GM23338 (cell line): ENCODE results near the gene ANKLE2.

Experiments
- EZH2 ChIP-seq: fragments of 200-600 bp; sonication (generic); IDR thresholded peaks from one replicate; pipeline ENCODE4 v1.8.0; 2017; ENCODE audit warnings: antibody characterized with exemption, mild to moderate bottlenecking, low read depth; ENCODE audit not compliant: unreplicated experiment
- EZH2phosphoT487 ChIP-seq: fragments of 200-600 bp; sonication (generic); IDR thresholded peaks from one replicate; pipeline ENCODE4 v1.8.1; 2018; ENCODE audit warnings: antibody characterized with exemption; ENCODE audit not compliant: unreplicated experiment
- TF ChIP-seq, protein P1 (sequence below), 2 experiments: fragments of 200-600 bp in 1 of 2; sonication (generic) in 1 of 2; conservative IDR thresholded peaks; 2 replicates each; pipeline versions ENCODE4 v1.5.1 to v1.6.1; 2016 to 2017; ENCODE audit warnings: antibody characterized with exemption in 2 of 2, low read depth in 2 of 2, mild to moderate bottlenecking in 2 of 2, moderate library complexity in 1 of 2
- TF ChIP-seq, protein P2 (sequence below): IDR thresholded peaks from one replicate; pipeline ENCODE4 v1.6.1; 2018; ENCODE audit warnings: antibody characterized with exemption; ENCODE audit not compliant: unreplicated experiment

DNA sequence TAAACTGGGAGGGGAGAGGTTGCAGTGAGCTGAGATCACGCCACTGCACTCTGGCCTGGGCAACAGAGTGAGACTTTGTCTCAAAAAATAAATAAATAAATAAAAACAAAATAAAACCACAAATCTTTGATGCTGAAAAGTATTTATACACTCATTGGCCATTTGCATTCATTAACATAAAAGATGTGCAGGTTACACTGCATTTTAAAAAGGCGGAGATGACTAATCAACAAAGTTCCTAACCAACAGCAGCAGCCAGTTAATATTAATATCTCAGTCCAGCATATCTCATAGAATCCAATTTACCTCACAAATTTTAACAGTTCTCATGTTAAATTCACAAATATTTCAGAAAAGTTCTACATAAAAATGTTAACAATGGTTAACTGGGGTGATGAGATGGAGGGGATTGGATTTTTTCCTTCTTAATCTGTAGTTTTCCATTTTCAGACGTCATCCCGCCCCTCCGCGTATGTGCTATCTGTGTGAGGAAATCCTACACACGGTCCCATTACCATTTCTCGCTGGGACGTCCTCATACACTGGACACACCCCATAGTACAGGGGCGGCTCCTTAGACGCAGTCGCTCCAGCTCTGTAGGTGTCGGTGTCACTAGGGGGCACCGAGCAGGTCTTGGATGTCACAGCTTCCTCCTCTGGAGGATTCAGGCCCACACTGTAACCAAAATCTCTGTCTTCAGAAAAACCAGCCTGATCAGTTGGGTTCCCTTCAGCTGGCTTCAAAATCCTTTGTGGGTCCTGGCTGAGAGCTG, 7.3 kb downstream of the ANKLE2 start:
- no peak for TF ChIP-seq EZH2phosphoT487
- no peak for TF ChIP-seq EZH2
- TF ChIP-seq, protein P1, sequence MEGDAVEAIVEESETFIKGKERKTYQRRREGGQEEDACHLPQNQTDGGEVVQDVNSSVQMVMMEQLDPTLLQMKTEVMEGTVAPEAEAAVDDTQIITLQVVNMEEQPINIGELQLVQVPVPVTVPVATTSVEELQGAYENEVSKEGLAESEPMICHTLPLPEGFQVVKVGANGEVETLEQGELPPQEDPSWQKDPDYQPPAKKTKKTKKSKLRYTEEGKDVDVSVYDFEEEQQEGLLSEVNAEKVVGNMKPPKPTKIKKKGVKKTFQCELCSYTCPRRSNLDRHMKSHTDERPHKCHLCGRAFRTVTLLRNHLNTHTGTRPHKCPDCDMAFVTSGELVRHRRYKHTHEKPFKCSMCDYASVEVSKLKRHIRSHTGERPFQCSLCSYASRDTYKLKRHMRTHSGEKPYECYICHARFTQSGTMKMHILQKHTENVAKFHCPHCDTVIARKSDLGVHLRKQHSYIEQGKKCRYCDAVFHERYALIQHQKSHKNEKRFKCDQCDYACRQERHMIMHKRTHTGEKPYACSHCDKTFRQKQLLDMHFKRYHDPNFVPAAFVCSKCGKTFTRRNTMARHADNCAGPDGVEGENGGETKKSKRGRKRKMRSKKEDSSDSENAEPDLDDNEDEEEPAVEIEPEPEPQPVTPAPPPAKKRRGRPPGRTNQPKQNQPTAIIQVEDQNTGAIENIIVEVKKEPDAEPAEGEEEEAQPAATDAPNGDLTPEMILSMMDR (conservative IDR thresholded peaks at IDR 0.05; ENCODE audit: low read depth in 2 of 2): peak in 1 of 2 experiments; percentile 43; a peak in 2 of 4 replicates
- TF ChIP-seq, protein P2, sequence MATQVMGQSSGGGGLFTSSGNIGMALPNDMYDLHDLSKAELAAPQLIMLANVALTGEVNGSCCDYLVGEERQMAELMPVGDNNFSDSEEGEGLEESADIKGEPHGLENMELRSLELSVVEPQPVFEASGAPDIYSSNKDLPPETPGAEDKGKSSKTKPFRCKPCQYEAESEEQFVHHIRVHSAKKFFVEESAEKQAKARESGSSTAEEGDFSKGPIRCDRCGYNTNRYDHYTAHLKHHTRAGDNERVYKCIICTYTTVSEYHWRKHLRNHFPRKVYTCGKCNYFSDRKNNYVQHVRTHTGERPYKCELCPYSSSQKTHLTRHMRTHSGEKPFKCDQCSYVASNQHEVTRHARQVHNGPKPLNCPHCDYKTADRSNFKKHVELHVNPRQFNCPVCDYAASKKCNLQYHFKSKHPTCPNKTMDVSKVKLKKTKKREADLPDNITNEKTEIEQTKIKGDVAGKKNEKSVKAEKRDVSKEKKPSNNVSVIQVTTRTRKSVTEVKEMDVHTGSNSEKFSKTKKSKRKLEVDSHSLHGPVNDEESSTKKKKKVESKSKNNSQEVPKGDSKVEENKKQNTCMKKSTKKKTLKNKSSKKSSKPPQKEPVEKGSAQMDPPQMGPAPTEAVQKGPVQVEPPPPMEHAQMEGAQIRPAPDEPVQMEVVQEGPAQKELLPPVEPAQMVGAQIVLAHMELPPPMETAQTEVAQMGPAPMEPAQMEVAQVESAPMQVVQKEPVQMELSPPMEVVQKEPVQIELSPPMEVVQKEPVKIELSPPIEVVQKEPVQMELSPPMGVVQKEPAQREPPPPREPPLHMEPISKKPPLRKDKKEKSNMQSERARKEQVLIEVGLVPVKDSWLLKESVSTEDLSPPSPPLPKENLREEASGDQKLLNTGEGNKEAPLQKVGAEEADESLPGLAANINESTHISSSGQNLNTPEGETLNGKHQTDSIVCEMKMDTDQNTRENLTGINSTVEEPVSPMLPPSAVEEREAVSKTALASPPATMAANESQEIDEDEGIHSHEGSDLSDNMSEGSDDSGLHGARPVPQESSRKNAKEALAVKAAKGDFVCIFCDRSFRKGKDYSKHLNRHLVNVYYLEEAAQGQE: no peak
